OCI-LY3 (cell line): ENCODE measurements around the gene GAB2.

Experiments
- EZH2phosphoT487 ChIP-seq: fragments of 200-600 bp; shearing (Covaris generic); IDR thresholded peaks from 2 replicates; pipeline ENCODE4 v1.6.1; 2018; ENCODE audit warnings: antibody characterized with exemption, mixed run types, low read depth
- TF ChIP-seq, protein P1 (sequence below): fragments of 200-600, 300-600 bp; sonication (generic); IDR thresholded peaks from 2 replicates; pipeline ENCODE4 v1.5.1; 2014; ENCODE audit warnings: antibody characterized with exemption, low read length, low read depth

DNA sequence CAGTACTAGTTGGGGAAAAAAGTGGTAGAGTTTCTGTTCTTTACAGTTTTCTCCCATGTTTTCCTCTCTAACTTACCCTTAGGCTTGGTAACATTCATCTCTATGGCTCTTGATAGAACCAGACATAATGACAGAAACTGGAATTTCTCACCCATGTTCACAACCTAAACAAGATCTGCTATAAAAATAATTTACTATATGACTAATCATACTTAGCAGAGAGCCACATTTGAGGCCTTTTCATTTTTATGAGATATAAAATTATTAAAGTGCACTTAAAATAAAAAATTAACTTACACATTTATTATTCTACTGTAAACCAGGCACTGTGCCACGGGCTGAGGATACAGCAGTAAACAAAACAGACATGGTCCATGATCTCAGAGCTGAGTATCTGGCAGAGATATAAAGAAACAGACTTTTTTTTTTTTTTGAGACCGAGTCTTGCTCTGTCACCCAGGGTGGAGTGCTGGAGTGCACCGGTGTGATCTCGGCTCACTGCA lies 98.1 kb downstream of the GAB2 start:
- no peak for TF ChIP-seq EZH2phosphoT487
- TF ChIP-seq, protein P1, sequence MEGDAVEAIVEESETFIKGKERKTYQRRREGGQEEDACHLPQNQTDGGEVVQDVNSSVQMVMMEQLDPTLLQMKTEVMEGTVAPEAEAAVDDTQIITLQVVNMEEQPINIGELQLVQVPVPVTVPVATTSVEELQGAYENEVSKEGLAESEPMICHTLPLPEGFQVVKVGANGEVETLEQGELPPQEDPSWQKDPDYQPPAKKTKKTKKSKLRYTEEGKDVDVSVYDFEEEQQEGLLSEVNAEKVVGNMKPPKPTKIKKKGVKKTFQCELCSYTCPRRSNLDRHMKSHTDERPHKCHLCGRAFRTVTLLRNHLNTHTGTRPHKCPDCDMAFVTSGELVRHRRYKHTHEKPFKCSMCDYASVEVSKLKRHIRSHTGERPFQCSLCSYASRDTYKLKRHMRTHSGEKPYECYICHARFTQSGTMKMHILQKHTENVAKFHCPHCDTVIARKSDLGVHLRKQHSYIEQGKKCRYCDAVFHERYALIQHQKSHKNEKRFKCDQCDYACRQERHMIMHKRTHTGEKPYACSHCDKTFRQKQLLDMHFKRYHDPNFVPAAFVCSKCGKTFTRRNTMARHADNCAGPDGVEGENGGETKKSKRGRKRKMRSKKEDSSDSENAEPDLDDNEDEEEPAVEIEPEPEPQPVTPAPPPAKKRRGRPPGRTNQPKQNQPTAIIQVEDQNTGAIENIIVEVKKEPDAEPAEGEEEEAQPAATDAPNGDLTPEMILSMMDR: no peak
